Lung (tissue), 12 donors: ENCODE data around the gene LRP1B. TPM values are rescaled to one million over a fixed set of nuclear protein-coding genes. Genes with fewer than 3 reads are reported as not detected.

Experiments used
- ATAC-seq: fragments of 200-7000 bp; cut with Tn5 transposase; one replicate; pipeline ENCODE4 v1.9.1; 2020; ENCODE audit warnings: moderate number of reproducible peaks; ENCODE audit not compliant: insufficient read depth, low FRiP score
- DNase-seq, 3 donors: peaks; one replicate each; pipeline ENCODE4 v3.0.0-alpha.2; 2013 to 2017
- H3K27ac ChIP-seq, 2 donors: one replicate each; pipeline ENCODE4 v1.5.1; 2013; ENCODE audit warnings: mild to moderate bottlenecking in 2 of 2, moderate library complexity in 2 of 2, control low read depth in 1 of 2, inconsistent platforms in 1 of 2, low read depth in 1 of 2, low read length in 1 of 2
- H3K27me3 ChIP-seq, 3 donors: one replicate each; pipeline ENCODE4 v1.5.1; 2013; ENCODE audit warnings: low read length in 2 of 3; ENCODE audit not compliant: control insufficient read depth in 3 of 3, insufficient read depth in 3 of 3
- H3K36me3 ChIP-seq, 4 donors: one replicate each; pipeline ENCODE4 v1.5.1; 2013; ENCODE audit warnings: low read length in 4 of 4, mild to moderate bottlenecking in 1 of 4, moderate library complexity in 1 of 4; ENCODE audit not compliant: control insufficient read depth in 4 of 4, insufficient read depth in 4 of 4
- H3K4me1 ChIP-seq, 5 donors: one replicate each; pipeline ENCODE4 v1.5.1; 2013; ENCODE audit warnings: low read length in 5 of 5, mild to moderate bottlenecking in 2 of 5, moderate library complexity in 1 of 5; ENCODE audit not compliant: control insufficient read depth in 5 of 5, insufficient read depth in 5 of 5
- H3K4me3 ChIP-seq: one replicate; pipeline ENCODE4 v1.5.1; 2013; ENCODE audit warnings: mild to moderate bottlenecking, control low read depth, moderate library complexity
- H3K9ac ChIP-seq, 2 donors: one replicate each; pipeline ENCODE4 v1.5.1; 2013; ENCODE audit warnings: low read length in 2 of 2, control low read depth in 1 of 2; ENCODE audit not compliant: insufficient read depth in 1 of 2
- H3K9me3 ChIP-seq, 4 donors: one replicate each; pipeline ENCODE4 v1.5.1; 2013; ENCODE audit warnings: low read length in 3 of 4, mild to moderate bottlenecking in 1 of 4, moderate library complexity in 1 of 4; ENCODE audit not compliant: control insufficient read depth in 4 of 4, insufficient read depth in 3 of 4
- CTCF ChIP-seq: IDR thresholded peaks from 2 replicates; pipeline ENCODE4 v1.5.1; 2012; ENCODE audit warnings: mild to moderate bottlenecking; ENCODE audit errors: control extremely low read depth, extremely low read depth
- WGBS, 2 donors: extraction: QIAGEN DNeasy Blood & Tissue Kit; methylation state at CpG; one replicate each; pipeline ENCODE4 v1.1.7; 2013; 5-methylcytosine and 5-hydroxymethylcytosine counted together
- polyA plus RNA-seq, 2 donors: library from polyadenylated mRNA; stranded (reverse); fragments of 200-250 nt; gene quantifications; one replicate each; pipeline ENCODE4 v1.2.1, GENCODE V29; 2013
- total RNA-seq, 2 donors: library from RNA; depleted of rRNA in 1 of 2; stranded (reverse); fragments of >200 nt in 1 of 2; gene quantifications; one replicate each; pipeline ENCODE4 v1.2.1, GENCODE V29; 2014 to 2021
- donor health status: control.
- donor health status: control.
- donor health status: Bipolar disorder and iron deficiency.
- donor health status: healthy.
- donor health status: DM: yes; HTN: yes; CAD: no.

LRP1B gene
- total and polyA plus RNA-seq, 4 donors = 0.01 to 6.5 (median 0.16) TPM

- no peak overlapping the region for H3K9ac ChIP-seq
- no peak overlapping the region for H3K27ac ChIP-seq
- ATAC-seq (no peak), DNase-seq (peak in 1 of 3 donors; percentile 9)
- H3K4me3 ChIP-seq = no peak overlapping the region
- TF ChIP-seq CTCF = no peak
- no peaks in the 10 kb centered on the region for H3K27me3 ChIP-seq
- no peaks in the 10 kb centered on the region for H3K36me3 ChIP-seq
- H3K4me1 ChIP-seq = no peaks in the 10 kb centered on the region
- WGBS, 2 donors = 57 to 71% methylated on average over 6 of the region's 6 CpGs
- no peaks in the 10 kb centered on the region for H3K9me3 ChIP-seq
Measured at GRCh38 chr2:141468761-141469160, 662.1 kb downstream of the LRP1B start.

GRCh38 chr2:141467331-141467730, 663.5 kb downstream of the LRP1B start:
- H3K36me3 ChIP-seq = no peaks in the 10 kb centered on the region
- H3K9me3 ChIP-seq = no peaks in the 10 kb centered on the region
- H3K27ac ChIP-seq = no peak overlapping the region
- ATAC-seq (no peak), DNase-seq (no peak)
- no peak overlapping the region for H3K4me3 ChIP-seq
- no peak overlapping the region for H3K9ac ChIP-seq
- no peak for TF ChIP-seq CTCF
- H3K4me1 ChIP-seq = no peaks in the 10 kb centered on the region
- no peaks in the 10 kb centered on the region for H3K27me3 ChIP-seq
- WGBS, 2 donors = 74 to 80% methylated on average over 1 of the region's 1 CpG

- ATAC-seq = no peak
- H3K27ac ChIP-seq = no peak overlapping the region
- H3K27me3 ChIP-seq = no peaks in the 10 kb centered on the region
- H3K9ac ChIP-seq = no peak overlapping the region
- no peak overlapping the region for H3K4me3 ChIP-seq
- no peaks in the 10 kb centered on the region for H3K36me3 ChIP-seq
- no peaks in the 10 kb centered on the region for H3K4me1 ChIP-seq
- H3K9me3 ChIP-seq = no peaks in the 10 kb centered on the region
- no peak for TF ChIP-seq CTCF
- DNase-seq = no peak
Measured at GRCh38 chr2:141464995-141465394, 665.8 kb downstream of the LRP1B start.

GRCh38 chr2:141458351-141458750, 672.5 kb downstream of the LRP1B start:
- Histone ChIP-seq H3K27me3 (no peaks in the 10 kb centered on the region), H3K27ac (no peak overlapping the region), H3K36me3 (no peaks in the 10 kb centered on the region), H3K9ac (no peak overlapping the region), H3K9me3 (no peaks in the 10 kb centered on the region), H3K4me1 (no peaks in the 10 kb centered on the region), H3K4me3 (no peak overlapping the region)
- ATAC-seq = no peak
- no peak for DNase-seq
- TF ChIP-seq CTCF = no peak
- 75% methylated on average over 7 of the region's 7 CpGs for WGBS, 2 donors
